BLaER1 treated with 17β-estradiol and CSF1 and Interleukin-3, amounts not matched to agents 10 nM and 100 nM (cell line): ENCODE data around the gene ARF3.

ENCODE experiments used
- H3K27ac ChIP-seq, 11 experiments: shearing (Covaris generic); formaldehyde crosslinking; 2 replicates each; pipeline ENCODE4 v1.8.1; 2022
- H3K27me3 ChIP-seq, 11 experiments: shearing (Covaris generic); formaldehyde crosslinking; 2 replicates each; pipeline ENCODE4 v1.8.1; 2022
- H3K36me3 ChIP-seq, 11 experiments: shearing (Covaris generic); formaldehyde crosslinking; 2 replicates each; pipeline ENCODE4 v1.8.1; 2022
- H3K4me1 ChIP-seq, 10 experiments: shearing (Covaris generic); formaldehyde crosslinking; 2 replicates each; pipeline ENCODE4 v1.8.1; 2022
- H3K4me2 ChIP-seq, 11 experiments: shearing (Covaris generic); formaldehyde crosslinking; 2 replicates each; pipeline ENCODE4 v1.8.1; 2022
- H3K4me3 ChIP-seq, 10 experiments: shearing (Covaris generic); formaldehyde crosslinking; 2 replicates each; pipeline ENCODE4 v1.8.1; 2022
- H3K9ac ChIP-seq, 11 experiments: shearing (Covaris generic); formaldehyde crosslinking; 2 replicates each; pipeline ENCODE4 v1.8.1; 2022
- H3K9me3 ChIP-seq, 11 experiments: shearing (Covaris generic); formaldehyde crosslinking; replicated peaks in 1 of 11; 2 replicates each; pipeline ENCODE4 v1.8.1; 2022
- H4K20me1 ChIP-seq, 11 experiments: shearing (Covaris generic); formaldehyde crosslinking; 2 replicates each; pipeline ENCODE4 v1.8.1; 2022
- Cebpa-rat ChIP-seq, 11 experiments: shearing (Covaris generic); IDR thresholded peaks; 2 replicates each; pipeline ENCODE4 v1.8.1; 2022

The ARF3 gene

DNA sequence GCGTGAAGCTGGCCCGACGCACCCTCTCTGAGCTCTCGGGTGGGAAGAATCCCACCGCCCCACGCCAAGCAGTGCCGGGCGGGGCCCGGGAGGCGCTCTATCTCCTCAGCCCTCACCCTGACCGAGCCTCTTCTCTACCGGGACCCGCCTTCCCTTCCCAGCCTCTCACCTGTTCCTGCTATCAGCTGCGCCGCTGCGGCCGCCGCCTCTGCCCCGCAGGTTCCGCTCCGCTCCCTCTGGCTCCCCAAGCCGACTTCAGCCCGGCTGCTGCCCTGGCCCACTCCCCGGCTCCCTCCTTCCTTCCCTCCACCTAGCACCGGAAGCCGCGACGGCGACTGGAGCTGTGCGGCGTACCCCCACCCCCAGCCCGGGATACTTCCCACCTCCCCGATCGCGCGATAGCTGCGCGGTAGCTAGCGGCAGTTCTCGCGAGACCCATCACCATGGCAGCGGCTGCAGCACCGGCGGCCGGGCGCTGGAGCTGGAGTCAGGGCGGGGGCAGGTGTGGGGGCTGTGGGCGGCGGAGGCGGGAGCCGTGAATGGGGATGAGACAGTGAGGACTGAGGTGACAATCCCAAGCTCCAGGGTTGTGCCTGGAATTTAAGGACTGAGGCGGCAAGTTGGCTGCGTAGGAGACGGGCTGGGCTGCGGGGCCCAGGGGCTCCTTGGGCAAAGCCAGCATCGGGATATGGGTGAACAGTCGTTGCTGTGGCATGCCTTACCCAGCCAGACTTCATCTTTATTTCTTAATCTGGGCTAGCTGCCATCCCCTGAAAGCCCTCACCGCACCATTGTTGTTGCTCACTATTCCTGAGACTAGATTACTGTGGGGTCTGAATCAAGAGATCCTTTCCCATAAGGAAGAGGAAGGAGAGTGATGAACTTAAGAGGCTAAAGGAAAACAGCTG lies at the start of gene ARF3:
Gene ARF3 (minus strand): TSS at position 347 of the 908 bp plus-strand sequence. CDS start 16,392 bp downstream, outside the sequence.
- H3K4me1 ChIP-seq: peaks cover 30 to 60% (median 36%) of the 10 kb centered on the region in 10 experiments
- no peaks in the 10 kb centered on the region; a peak in 1 of 22 replicates for H3K27me3 ChIP-seq
- peaks cover 28 to 43% (median 39%) of the 10 kb centered on the region in 11 experiments for H4K20me1 ChIP-seq
- peaks cover 18 to 36% (median 25%) of the 10 kb centered on the region in 11 experiments for H3K36me3 ChIP-seq
- H3K9ac ChIP-seq: peak within 1 kb of the TSS; percentile 84 to 93 (median 90)
- peak within 1 kb of the TSS; percentile 71 to 92 (median 88) for H3K27ac ChIP-seq
- no peaks in the 10 kb centered on the region for H3K9me3 ChIP-seq
- TF ChIP-seq Cebpa-rat (IDR thresholded peaks at IDR 0.05): no peak
- peak within 1 kb of the TSS; percentile 86 to 100 (median 98) for H3K4me3 ChIP-seq
- peak within 1 kb of the TSS; percentile 76 to 99 (median 95) for H3K4me2 ChIP-seq

DNA sequence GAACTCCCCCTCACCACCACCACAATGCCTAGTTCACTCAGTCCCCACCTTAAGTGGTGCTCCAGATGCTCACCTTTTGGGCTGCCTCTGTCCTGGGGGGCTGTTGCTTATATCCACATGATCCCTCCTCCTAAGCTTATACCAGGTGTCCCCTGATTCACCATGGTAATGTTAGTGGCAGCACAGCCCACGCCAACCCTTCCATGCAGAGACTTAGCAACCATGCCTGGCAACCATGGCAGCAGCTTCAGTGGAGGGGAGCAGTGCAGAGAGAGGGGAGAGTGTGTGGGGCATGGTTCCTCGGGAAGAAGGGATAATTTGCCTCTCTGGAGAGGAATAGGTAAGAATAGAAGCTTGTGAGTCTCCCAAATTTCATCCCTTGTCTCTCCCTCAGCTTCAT lies 43.1 kb upstream of the ARF3 start:
- Histone ChIP-seq H3K27me3 (peaks cover 57 to 62% (median 60%) of the 10 kb centered on the region in 11 experiments), H3K9ac (peak overlapping the region in 9 of 11 experiments; percentile 33 to 74 (median 58); a peak in 15 of 22 replicates), H3K4me2 (peak overlapping the region; percentile 95 to 100 (median 97)), H3K9me3 (no peaks in the 10 kb centered on the region), H3K4me3 (peak overlapping the region in 6 of 10 experiments; percentile 52 to 68 (median 58); a peak in 12 of 20 replicates), H3K36me3 (peaks cover 37 to 52% (median 43%) of the 10 kb centered on the region in 11 experiments), H3K4me1 (peaks cover 46 to 59% (median 51%) of the 10 kb centered on the region in 10 experiments), H3K27ac (peak overlapping the region in 4 of 11 experiments; percentile 22 to 57 (median 42); a peak in 4 of 22 replicates), H4K20me1 (peaks cover 0 to 59% (median 13%) of the 10 kb centered on the region in 11 experiments; a peak in 14 of 22 replicates)
- TF ChIP-seq Cebpa-rat (IDR thresholded peaks at IDR 0.05): no peak

DNA sequence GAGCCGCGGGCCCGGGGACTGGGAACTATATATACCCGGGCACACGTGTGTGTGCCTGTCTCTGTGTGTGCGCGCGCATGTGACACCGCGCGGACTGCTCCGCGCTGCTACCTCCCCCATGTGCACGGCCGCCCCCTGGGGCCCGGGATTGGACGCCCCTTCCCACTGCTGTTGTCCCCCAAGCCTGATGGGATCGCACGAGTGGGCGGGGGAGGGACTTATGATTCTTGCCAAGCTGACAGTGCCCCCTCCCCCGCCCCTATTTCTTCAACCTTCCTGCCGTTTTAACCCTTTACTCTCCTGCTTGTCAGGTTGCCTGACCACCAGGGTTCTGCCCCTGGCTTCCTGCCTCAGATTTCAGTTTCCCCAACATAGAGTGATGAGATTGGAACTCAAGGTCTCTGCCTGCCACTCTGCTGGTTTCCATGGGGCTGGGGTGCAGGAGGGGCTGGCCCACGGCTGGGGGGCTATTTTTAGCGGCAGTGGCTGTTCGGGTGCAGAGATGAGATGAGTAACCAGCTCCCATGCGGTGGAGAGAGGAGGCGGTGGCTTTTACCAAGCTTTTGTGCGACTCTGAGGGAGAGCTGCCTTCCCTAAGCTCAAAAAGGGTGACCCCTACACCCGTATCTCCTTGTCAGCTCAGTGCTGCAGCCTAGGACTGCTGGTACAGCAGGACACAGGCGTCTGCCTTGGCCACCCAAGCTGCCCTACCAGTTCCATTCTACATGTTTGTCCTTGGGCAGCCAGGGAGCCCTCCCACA lies 42.3 kb upstream of the ARF3 start, which contains the start of gene DDN:
Gene DDN (minus strand): TSS at position 5 of the 761 bp plus-strand sequence. CDS start 88 bp downstream, outside the sequence.
- Histone ChIP-seq H3K36me3 (peaks cover 29 to 44% (median 35%) of the 10 kb centered on the region in 11 experiments), H3K4me1 (peaks cover 46 to 61% (median 55%) of the 10 kb centered on the region in 10 experiments), H3K27me3 (peaks cover 62 to 69% (median 66%) of the 10 kb centered on the region in 11 experiments), H3K9me3 (no peaks in the 10 kb centered on the region), H3K4me3 (peak within 1 kb of the TSS; percentile 48 to 71 (median 60)), H3K9ac (peak within 1 kb of the TSS; percentile 33 to 78 (median 61)), H3K27ac (peak within 1 kb of the TSS in 8 of 11 experiments; percentile 22 to 60 (median 44); a peak in 12 of 22 replicates), H4K20me1 (peaks cover 0 to 59% (median 13%) of the 10 kb centered on the region in 11 experiments; a peak in 13 of 22 replicates), H3K4me2 (peak within 1 kb of the TSS; percentile 95 to 100 (median 97))
- TF ChIP-seq Cebpa-rat (IDR thresholded peaks at IDR 0.05): no peak

DNA sequence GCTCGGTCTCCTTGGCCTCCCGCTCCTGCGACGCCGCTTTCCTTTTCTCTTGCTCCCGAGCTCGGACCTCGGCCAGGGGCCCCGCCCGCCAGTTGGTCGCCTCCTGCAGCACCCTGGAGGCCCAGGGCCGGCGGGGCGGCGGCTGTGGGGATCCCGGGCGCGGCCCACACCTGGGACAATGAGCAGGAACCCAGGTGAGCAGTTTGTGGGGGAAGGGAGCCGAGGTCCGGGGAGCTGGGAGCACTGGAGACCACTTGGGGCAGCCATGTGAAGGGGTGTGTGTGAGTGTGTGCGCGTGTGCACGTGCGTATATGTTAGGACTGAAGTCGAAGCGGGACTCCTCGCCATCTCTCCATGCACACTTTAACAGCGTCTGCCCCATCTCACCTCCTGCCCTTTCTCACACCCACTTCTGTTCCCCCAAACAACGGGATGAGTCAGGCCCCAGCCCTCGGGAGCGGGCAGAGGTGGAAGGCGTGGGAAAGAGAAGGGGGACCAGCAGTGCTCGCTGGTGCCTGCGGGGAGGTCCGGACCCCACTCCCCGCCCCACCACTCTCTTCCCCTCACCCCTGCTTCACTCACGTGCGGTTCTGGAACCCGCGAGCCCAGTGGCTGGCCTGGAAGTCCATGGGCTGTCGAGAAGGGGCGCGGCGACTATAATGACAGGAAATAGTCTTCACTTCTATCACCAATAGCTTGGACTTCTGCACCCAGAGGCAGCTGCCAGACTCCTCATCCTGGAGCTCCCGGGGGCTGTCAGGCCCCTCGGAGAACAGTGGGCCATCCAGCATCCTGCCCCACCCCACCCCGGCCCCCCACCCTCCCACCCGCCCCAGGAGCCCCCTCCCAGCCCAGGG lies 41.4 kb upstream of the ARF3 start:
- peak overlapping the region; percentile 12 to 78 (median 61); a peak in 20 of 22 replicates for H3K9ac ChIP-seq
- TF ChIP-seq Cebpa-rat (IDR thresholded peaks at IDR 0.05): no peak
- H3K4me1 ChIP-seq: peaks cover 46 to 61% (median 55%) of the 10 kb centered on the region in 10 experiments
- peaks cover 70 to 78% (median 74%) of the 10 kb centered on the region in 11 experiments for H3K27me3 ChIP-seq
- peak overlapping the region; percentile 95 to 100 (median 97) for H3K4me2 ChIP-seq
- peaks cover 0 to 55% (median 13%) of the 10 kb centered on the region in 11 experiments; a peak in 13 of 22 replicates for H4K20me1 ChIP-seq
- H3K27ac ChIP-seq: peak overlapping the region in 3 of 11 experiments; percentile 3 to 54 (median 35); a peak in 5 of 22 replicates
- H3K36me3 ChIP-seq: peaks cover 20 to 36% (median 27%) of the 10 kb centered on the region in 11 experiments
- H3K4me3 ChIP-seq: peak overlapping the region; percentile 48 to 71 (median 59)
- no peaks in the 10 kb centered on the region for H3K9me3 ChIP-seq

DNA sequence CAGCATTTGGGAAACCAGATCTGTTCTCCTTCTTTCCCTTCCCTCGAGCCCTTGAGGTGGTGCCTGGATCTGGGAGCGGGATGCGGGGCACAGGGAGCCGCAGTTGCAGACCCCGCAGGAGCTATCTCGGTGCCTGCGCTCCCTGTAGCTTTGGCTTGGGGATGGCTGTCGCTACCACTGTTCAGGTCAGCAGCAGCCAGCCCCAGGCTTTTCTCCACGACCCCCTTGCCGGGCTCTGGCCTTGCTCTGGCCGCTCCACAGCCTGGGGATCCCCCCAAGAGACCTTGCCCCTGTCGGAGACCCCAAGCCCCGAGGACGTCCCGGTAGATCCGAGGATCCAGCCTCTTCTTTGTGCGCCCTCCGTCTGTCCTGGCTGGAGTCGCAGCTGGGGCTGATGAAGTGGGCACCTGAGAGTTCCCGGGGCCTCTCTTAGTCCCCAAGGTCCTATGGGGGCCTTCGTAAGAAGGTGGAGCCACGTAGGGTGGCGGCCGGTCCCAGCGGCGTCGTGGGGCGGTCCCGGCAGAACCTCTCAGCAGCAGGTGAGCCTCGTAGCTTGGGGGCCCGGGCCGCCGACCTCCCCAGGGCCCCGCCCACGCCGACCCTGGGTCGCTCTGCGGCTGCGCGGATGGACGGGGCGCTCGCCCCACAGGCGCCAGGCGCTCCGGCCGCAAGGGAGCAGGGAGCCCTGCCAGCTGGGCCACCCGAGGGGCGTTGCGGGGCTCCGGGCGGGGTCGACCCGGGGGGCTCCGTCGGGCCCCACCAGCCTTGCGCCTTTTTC lies 40.6 kb upstream of the ARF3 start:
- Histone ChIP-seq H3K4me1 (peaks cover 46 to 61% (median 55%) of the 10 kb centered on the region in 10 experiments), H3K27ac (peak overlapping the region in 3 of 11 experiments; percentile 3 to 54 (median 35); a peak in 5 of 22 replicates), H3K9me3 (no peaks in the 10 kb centered on the region), H3K4me3 (peak overlapping the region; percentile 48 to 71 (median 59)), H3K36me3 (peaks cover 13 to 28% (median 19%) of the 10 kb centered on the region in 11 experiments), H3K9ac (peak overlapping the region; percentile 12 to 78 (median 67); a peak in 20 of 22 replicates), H3K27me3 (peaks cover 70 to 85% (median 78%) of the 10 kb centered on the region in 11 experiments), H3K4me2 (peak overlapping the region; percentile 92 to 100 (median 97)), H4K20me1 (peaks cover 0 to 49% (median 13%) of the 10 kb centered on the region in 11 experiments; a peak in 13 of 22 replicates)
- no peak for TF ChIP-seq Cebpa-rat (IDR thresholded peaks at IDR 0.05)

DNA sequence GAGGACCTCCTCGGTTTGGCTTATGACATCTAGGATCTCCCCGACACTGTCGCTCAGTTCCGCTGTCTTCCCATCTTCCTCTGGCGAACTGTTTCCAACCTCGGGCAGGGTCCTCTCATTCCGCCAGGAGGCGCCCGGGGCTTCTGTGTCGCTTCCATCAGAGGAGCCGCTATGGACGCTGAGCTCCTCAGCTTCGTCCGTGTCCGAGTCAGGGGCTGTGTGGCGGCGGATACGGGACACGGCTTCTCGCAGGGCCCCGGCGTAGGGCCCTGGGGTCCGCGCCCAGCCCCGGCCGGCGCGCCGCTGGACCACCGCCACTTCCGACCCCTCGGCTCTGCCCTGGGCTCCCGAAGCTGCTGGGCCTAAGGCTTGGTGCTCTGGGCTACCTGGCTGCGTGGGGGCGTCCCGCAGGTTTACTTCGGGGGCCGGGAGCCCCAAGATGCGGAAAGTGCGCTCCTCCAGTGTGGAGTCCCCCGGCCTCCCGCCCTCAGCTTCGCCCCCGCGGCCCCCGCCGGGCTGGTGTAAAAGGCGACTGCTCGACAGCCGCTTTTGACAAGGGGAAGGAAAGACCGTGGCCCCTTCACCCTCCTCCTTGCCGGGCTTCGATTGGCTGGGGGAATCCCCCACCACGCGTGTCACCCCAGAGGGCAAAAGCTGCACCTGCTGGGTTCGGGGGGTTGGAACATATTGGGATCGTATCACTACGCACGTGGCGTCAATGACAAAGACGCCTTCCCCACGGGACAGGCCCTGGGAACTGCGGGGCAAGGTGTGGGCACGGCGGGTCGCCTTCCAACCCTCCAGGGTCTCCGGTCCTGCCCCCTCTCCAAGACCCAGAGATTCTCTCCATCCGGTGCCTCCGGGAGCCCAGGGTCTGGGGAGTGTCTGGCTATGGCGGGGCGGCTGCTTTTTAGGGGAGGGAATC lies 39.8 kb upstream of the ARF3 start:
- Histone ChIP-seq H4K20me1 (peaks cover 0 to 45% (median 13%) of the 10 kb centered on the region in 11 experiments; a peak in 13 of 22 replicates), H3K36me3 (peaks cover 5 to 19% (median 11%) of the 10 kb centered on the region in 11 experiments), H3K27me3 (peaks cover 70 to 85% (median 78%) of the 10 kb centered on the region in 11 experiments), H3K4me1 (peaks cover 46 to 61% (median 55%) of the 10 kb centered on the region in 10 experiments), H3K4me2 (peak overlapping the region; percentile 92 to 100 (median 97)), H3K27ac (peak overlapping the region in 1 of 11 experiments; percentile 54; a peak in 3 of 22 replicates), H3K4me3 (peak overlapping the region; percentile 50 to 71 (median 59)), H3K9me3 (no peaks in the 10 kb centered on the region), H3K9ac (peak overlapping the region; percentile 31 to 78 (median 67))
- no peak for TF ChIP-seq Cebpa-rat (IDR thresholded peaks at IDR 0.05)
